Measurements from ENCODE around the gene ATL1.
"Not testable (repeated sequence)": the region's sequence is repeated elsewhere in the genome, so short reads cannot be mapped to it uniquely, and the experiment has no call there.

ATL1 gene

DNA sequence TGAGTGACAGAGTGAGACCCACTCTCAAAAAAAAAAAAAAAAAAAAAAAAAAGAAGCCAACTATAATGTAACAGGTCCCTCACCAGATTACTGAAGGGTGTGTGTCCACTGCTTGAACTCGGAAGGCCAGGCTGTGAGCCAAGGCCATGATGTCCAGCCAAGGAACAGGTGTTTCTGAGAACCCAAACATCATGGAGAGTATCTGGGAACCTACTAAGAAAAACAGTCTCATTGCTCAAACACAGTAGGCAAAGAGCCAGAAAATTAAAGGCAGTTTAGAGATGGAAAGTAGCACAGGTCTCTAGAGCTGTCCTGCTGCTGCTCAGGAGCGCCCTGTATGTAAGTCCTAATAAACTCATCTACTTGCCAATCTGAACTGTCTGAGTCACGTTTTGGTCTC is 15.0 kb upstream of the ATL1 start:
- CTCF ChIA-PET: interaction anchor here (0.7 to 8.0 kb wide), 5 partner anchors 13 to 316 kb away, joined by 3 to 84 read pairs (median 5); no protein-coding TSS in a partner anchor
- POLR2A ChIA-PET: no interaction called here
- TF ChIP-seq, protein P1, sequence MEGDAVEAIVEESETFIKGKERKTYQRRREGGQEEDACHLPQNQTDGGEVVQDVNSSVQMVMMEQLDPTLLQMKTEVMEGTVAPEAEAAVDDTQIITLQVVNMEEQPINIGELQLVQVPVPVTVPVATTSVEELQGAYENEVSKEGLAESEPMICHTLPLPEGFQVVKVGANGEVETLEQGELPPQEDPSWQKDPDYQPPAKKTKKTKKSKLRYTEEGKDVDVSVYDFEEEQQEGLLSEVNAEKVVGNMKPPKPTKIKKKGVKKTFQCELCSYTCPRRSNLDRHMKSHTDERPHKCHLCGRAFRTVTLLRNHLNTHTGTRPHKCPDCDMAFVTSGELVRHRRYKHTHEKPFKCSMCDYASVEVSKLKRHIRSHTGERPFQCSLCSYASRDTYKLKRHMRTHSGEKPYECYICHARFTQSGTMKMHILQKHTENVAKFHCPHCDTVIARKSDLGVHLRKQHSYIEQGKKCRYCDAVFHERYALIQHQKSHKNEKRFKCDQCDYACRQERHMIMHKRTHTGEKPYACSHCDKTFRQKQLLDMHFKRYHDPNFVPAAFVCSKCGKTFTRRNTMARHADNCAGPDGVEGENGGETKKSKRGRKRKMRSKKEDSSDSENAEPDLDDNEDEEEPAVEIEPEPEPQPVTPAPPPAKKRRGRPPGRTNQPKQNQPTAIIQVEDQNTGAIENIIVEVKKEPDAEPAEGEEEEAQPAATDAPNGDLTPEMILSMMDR (IDR thresholded peaks at IDR 0.05; ENCODE audit: control extremely low read depth, extremely low read depth, low read depth, missing control alignments): no peak
- DNase-seq (ENCODE audit: extremely low spot score): no peak

DNA sequence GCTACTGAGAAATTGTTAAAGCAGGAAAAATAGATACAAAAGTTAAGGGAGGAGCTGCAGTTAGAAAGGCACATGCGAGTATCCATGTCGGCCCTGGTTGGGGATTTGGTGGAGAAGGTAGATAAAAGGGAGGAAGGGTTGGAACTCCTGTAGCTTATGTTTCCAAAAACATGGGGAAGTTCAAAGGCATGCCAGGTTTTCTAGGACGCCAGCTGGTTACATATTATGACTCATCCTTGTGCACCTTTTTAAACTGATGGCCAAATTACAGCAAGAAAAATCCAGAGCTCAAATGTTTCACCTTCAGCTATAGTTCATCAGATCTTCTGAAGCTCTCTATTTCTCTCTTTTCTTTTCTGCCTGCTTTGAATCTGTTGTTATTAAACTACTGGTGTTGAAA is 14.3 kb upstream of the ATL1 start:
- no peak for DNase-seq (ENCODE audit: extremely low spot score)
- ChIA-PET CTCF (interaction anchor here (1.3 to 8.0 kb wide), 4 partner anchors 12 to 314 kb away, joined by 3 to 84 read pairs (median 8); no protein-coding TSS in a partner anchor), POLR2A (no interaction called here)
- TF ChIP-seq, protein P1 (IDR thresholded peaks at IDR 0.05; ENCODE audit: control extremely low read depth, extremely low read depth, low read depth, missing control alignments): no peak

DNA sequence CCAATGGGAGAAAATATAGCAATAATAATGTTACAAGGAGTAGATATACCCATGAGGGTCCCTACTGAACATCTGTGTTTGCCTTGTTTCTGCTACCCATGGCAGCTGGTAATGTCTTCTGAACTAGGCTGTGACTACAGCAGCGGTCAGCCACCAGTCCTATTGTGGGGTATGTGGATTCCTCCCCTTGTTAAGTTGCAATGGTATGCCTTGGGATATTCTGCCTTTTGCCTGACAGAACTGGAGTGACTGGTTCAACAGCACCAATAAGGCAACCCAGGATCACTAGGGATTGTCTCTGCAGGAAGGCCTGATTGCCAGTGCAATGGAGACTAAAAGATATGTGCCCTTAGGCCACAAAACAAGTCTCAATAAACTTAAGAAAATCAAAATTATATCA is 9.7 kb upstream of the ATL1 start:
- CTCF ChIA-PET: interaction anchor here (1.5 kb wide), 1 partner anchor 229 kb away, joined by 4 read pairs; no protein-coding TSS in a partner anchor
- DNase-seq (ENCODE audit: extremely low spot score): no peak
- POLR2A ChIA-PET: no interaction called here
- TF ChIP-seq, protein P1 (IDR thresholded peaks at IDR 0.05; ENCODE audit: control extremely low read depth, extremely low read depth, low read depth, missing control alignments): no peak

GRCh38 chr14:50551877-50552276 is 8.1 kb upstream of the ATL1 start:
- TF ChIP-seq, protein P1 (IDR thresholded peaks at IDR 0.05; ENCODE audit: control extremely low read depth, extremely low read depth, low read depth, missing control alignments): no peak
- ChIA-PET POLR2A (no interaction called here), CTCF (no interaction called here)
- DNase-seq (ENCODE audit: extremely low spot score): no peak

- DNase-seq (ENCODE audit: extremely low spot score); POLR2A ChIA-PET: not testable (repeated sequence)
- CTCF ChIA-PET: interaction anchor here (1.0 kb wide), 1 partner anchor 9 kb away, joined by 3 read pairs; no protein-coding TSS in a partner anchor
These were observed 7.1 kb upstream of the ATL1 start for GRCh38 chr14:50552796-50553195.

GRCh38 chr14:50560931-50561285 is 963 bp downstream of the ATL1 start:
- POLR2A ChIA-PET: no interaction called here
- TF ChIP-seq, protein P1 (IDR thresholded peaks at IDR 0.05; ENCODE audit: control extremely low read depth, extremely low read depth, low read depth, missing control alignments): no peak
- CTCF ChIA-PET: interaction anchor here (1.4 kb wide), 1 partner anchor 153 kb away, joined by 3 read pairs; no protein-coding TSS in a partner anchor
- peak; percentile 11 for DNase-seq (ENCODE audit: extremely low spot score)

GRCh38 chr14:50562841-50563240 is 2.9 kb downstream of the ATL1 start:
- no peak for DNase-seq (ENCODE audit: extremely low spot score)
- TF ChIP-seq, protein P1 (IDR thresholded peaks at IDR 0.05; ENCODE audit: control extremely low read depth, extremely low read depth, low read depth, missing control alignments): no peak
- ChIA-PET CTCF (interaction anchor here (1.0 to 1.6 kb wide), 2 partner anchors 20 to 215 kb away, joined by 3 to 4 read pairs; no protein-coding TSS in a partner anchor), POLR2A (no interaction called here)

Measured in GM10248 (cell line).